ENCODE measurements around the gene MYF5.

DNA sequence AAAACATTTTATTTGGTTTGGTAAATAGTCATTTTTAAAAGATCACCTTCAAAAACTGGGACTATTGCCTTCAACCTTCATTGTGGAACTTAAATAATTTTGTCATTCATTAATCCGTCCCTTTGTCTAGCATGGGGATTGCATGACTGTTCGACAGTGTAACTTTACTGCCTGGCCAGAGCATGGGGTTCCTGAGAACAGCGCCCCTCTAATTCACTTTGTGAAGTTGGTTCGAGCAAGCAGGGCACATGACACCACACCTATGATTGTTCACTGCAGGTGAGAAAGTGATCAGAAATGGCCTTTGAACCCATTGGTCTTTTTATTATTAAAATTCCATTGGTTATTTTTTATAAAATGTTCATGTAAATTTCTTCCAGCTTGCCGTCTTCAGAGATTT, 46.5 kb upstream of the MYF5 start:
- TF ChIP-seq TAF1 (IDR thresholded peaks at IDR 0.05; ENCODE audit: borderline replicate concordance, low read depth, low read length) = no peak
- no peak for TF ChIP-seq MAX (IDR thresholded peaks at IDR 0.05; ENCODE audit: low read depth)
- no peak for TF ChIP-seq CTCF (IDR thresholded peaks at IDR 0.05)
- TF ChIP-seq YY1 (IDR thresholded peaks at IDR 0.05; ENCODE audit: low read depth) = no peak
- TF ChIP-seq, protein P1, sequence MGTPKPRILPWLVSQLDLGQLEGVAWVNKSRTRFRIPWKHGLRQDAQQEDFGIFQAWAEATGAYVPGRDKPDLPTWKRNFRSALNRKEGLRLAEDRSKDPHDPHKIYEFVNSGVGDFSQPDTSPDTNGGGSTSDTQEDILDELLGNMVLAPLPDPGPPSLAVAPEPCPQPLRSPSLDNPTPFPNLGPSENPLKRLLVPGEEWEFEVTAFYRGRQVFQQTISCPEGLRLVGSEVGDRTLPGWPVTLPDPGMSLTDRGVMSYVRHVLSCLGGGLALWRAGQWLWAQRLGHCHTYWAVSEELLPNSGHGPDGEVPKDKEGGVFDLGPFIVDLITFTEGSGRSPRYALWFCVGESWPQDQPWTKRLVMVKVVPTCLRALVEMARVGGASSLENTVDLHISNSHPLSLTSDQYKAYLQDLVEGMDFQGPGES (IDR thresholded peaks at IDR 0.05; ENCODE audit: low read depth, low read length) = no peak
- no peak for TF ChIP-seq POLR2AphosphoS5 (IDR thresholded peaks at IDR 0.05; ENCODE audit: low read depth, low read length)
- TF ChIP-seq MEF2A (IDR thresholded peaks at IDR 0.05; ENCODE audit: borderline replicate concordance, low read depth) = no peak
- no peak for TF ChIP-seq TEAD4 (IDR thresholded peaks at IDR 0.05; ENCODE audit: borderline replicate concordance, insufficient read depth)
- TF ChIP-seq RAD21 (IDR thresholded peaks at IDR 0.05; ENCODE audit: low read length) = no peak
- TF ChIP-seq RXRA (IDR thresholded peaks at IDR 0.05; ENCODE audit: borderline replicate concordance, low read depth) = no peak
